ENCODE data around the gene CABP1.

DNA sequence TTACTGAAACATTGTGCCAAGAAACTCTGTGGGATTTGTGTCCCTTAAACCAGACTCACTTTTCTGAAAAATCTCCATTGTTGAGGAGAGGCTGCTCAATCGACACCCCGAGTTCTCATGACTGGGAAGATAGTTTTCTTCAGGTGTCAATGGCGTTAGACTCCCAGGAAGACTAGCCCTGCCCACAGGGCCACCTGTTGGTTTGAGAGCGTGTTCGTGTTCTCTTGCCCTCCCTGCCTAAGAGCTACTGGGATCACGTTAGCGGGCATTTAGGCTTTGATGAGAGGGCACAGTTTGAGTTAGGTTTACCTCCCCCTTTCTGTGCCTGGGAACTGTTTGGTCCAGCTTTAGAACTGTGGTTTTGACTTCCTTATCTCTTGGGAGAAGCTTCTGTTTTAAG lies 59.1 kb downstream of the CABP1 start:
- TF ChIP-seq, protein P1, sequence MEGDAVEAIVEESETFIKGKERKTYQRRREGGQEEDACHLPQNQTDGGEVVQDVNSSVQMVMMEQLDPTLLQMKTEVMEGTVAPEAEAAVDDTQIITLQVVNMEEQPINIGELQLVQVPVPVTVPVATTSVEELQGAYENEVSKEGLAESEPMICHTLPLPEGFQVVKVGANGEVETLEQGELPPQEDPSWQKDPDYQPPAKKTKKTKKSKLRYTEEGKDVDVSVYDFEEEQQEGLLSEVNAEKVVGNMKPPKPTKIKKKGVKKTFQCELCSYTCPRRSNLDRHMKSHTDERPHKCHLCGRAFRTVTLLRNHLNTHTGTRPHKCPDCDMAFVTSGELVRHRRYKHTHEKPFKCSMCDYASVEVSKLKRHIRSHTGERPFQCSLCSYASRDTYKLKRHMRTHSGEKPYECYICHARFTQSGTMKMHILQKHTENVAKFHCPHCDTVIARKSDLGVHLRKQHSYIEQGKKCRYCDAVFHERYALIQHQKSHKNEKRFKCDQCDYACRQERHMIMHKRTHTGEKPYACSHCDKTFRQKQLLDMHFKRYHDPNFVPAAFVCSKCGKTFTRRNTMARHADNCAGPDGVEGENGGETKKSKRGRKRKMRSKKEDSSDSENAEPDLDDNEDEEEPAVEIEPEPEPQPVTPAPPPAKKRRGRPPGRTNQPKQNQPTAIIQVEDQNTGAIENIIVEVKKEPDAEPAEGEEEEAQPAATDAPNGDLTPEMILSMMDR (IDR thresholded peaks at IDR 0.05): no peak
- TF ChIP-seq POLR2A (IDR thresholded peaks at IDR 0.05): no peak
